Measurements from ENCODE around the gene CEP112. TPM values are rescaled to one million over a fixed set of nuclear protein-coding genes. Genes with fewer than 3 reads are reported as not detected.

Gene CEP112
- total and polyA plus RNA-seq, 2 of the 8 experiments (the other 6 are each of a cell fraction or from before 2014, with no cell fraction given), result 0.62 to 3.1 TPM

- Histone ChIP-seq H3K9ac (replicated peaks in 1 of 4; ENCODE audit: extremely low read depth in 1 of 4, low read depth in 3 of 4, low read length in 3 of 4) (no peak overlapping the region), H2BK5ac (ENCODE audit: low read depth, low read length) (no peak overlapping the region), H3K56ac (replicated peaks; ENCODE audit: insufficient read length, low read depth, low read length) (no peak overlapping the region), H3K4me3 (ENCODE audit: extremely low read depth in 1 of 4, insufficient read depth in 2 of 4, low read depth in 3 of 4, low read length in 4 of 4) (no peak overlapping the region), H2AK5ac (ENCODE audit: low read depth, low read length) (no peak overlapping the region), H4K91ac (replicated peaks; ENCODE audit: insufficient read length, low read length) (no peak overlapping the region), H4K8ac (ENCODE audit: extremely low read depth, insufficient read depth, low read length) (no peak overlapping the region), H3K79me1 (ENCODE audit: low read depth, low read length) (no peaks in the 10 kb centered on the region), H4K5ac (ENCODE audit: insufficient read length, low read depth, low read length) (no peak overlapping the region), H3K18ac (ENCODE audit: extremely low read depth, low read length) (no peak overlapping the region), H3K27ac (ENCODE audit: low read depth, low read length) (no peak overlapping the region), H2BK120ac (replicated peaks; ENCODE audit: low read depth, low read length) (no peak overlapping the region), H3K9me3 (ENCODE audit: insufficient read depth in 2 of 2, low read depth in 1 of 2, low read length in 1 of 2) (no peaks in the 10 kb centered on the region), H3K23ac (ENCODE audit: insufficient read length) (no peak overlapping the region), H3K27me3 (replicated peaks in 1 of 4; ENCODE audit: control insufficient read depth in 3 of 4, extremely low read depth in 1 of 4, insufficient read depth in 3 of 4, low read length in 3 of 4) (no peaks in the 10 kb centered on the region), H3K4me1 (replicated peaks in 1 of 4; ENCODE audit: control insufficient read depth in 3 of 4, insufficient read depth in 4 of 4, low read length in 3 of 4) (no peaks in the 10 kb centered on the region), H2BK12ac (ENCODE audit: low read depth, low read length) (no peak overlapping the region), H2AFZ (ENCODE audit: low read length) (no peak overlapping the region), H2BK20ac (ENCODE audit: low read length) (no peak overlapping the region), H3K36me3 (ENCODE audit: control insufficient read depth in 2 of 4, insufficient read depth in 4 of 4, low read length in 3 of 4) (no peaks in the 10 kb centered on the region), H3K14ac (ENCODE audit: insufficient read length) (no peak overlapping the region), H4K20me1 (replicated peaks in 1 of 2; ENCODE audit: control insufficient read depth in 1 of 2, insufficient read depth in 2 of 2, low read length in 2 of 2) (no peaks in the 10 kb centered on the region), H3K4ac (replicated peaks; ENCODE audit: insufficient read length, low read depth, low read length) (no peak overlapping the region), H2BK15ac (ENCODE audit: low read length) (no peak overlapping the region), H3K4me2 (ENCODE audit: insufficient read depth in 1 of 2, low read depth in 2 of 2, low read length in 2 of 2) (no peak overlapping the region), H3K23me2 (ENCODE audit: low read depth, low read length) (no peaks in the 10 kb centered on the region), H3K79me2 (ENCODE audit: control insufficient read depth in 1 of 2, insufficient read depth in 2 of 2, low read length in 2 of 2) (no peaks in the 10 kb centered on the region)
- CTCF ChIA-PET (ENCODE audit: partially characterized antibody), result interaction anchor here (2.0 kb wide), 1 partner anchor 11 kb away, joined by 8 read pairs; no protein-coding TSS in a partner anchor
- no peak for DNase-seq (ENCODE audit: low read depth in 1 of 2, low spot score in 2 of 2)
- WGBS, 2 experiments (ENCODE audit: extremely low coverage in 1 of 2, insufficient coverage in 1 of 2, insufficient read length in 1 of 2, insufficient replicate concordance in 2 of 2, low coverage in 1 of 2, low lambda C conversion rate in 2 of 2, missing lambda C conversion rate in 1 of 2), result 92% methylated on average over 2 of the region's 2 CpGs; no CpG with 5 or more reads in 1 of the 2 experiments
- POLR2A ChIA-PET (ENCODE audit: partially characterized antibody), result no interaction called here
- no peak for FAIRE-seq
- TF ChIP-seq RAD21 (IDR thresholded peaks at IDR 0.05 in 1 of 2, conservative IDR thresholded peaks at IDR 0.05 in 1 of 2; ENCODE audit: low read depth in 2 of 2, low read length in 2 of 2) (no peak), ATF3 (IDR thresholded peaks at IDR 0.05; ENCODE audit: insufficient read depth, low read depth, low read length) (no peak), SP2 (IDR thresholded peaks at IDR 0.05; ENCODE audit: low read length) (no peak), CTCF (IDR thresholded peaks at IDR 0.05; ENCODE audit: control extremely low read depth in 1 of 3, insufficient read depth in 1 of 3, low read depth in 1 of 3, low read length in 3 of 3) (no peak), HDAC6 (IDR thresholded peaks at IDR 0.05; ENCODE audit: low read depth, low read length) (no peak), SIN3A (conservative IDR thresholded peaks at IDR 0.05 in 1 of 2, IDR thresholded peaks at IDR 0.05 in 1 of 2; ENCODE audit: low read depth in 1 of 2, low read length in 2 of 2) (no peak)
Observed at GRCh38 chr17:66152756-66153155, 39.2 kb downstream of the CEP112 start.

Data from H1 (cell line).